Mammary epithelial cell (primary cell): ENCODE results near the gene TENM3.

Source experiments
- CTCF ChIP-seq, 2 donors: IDR thresholded peaks in 1 of 2; conservative IDR thresholded peaks in 1 of 2; 2 replicates each; pipeline ENCODE4 v1.5.1; 2011 to 2012; ENCODE audit warnings: inconsistent platforms in 2 of 2, low read length in 2 of 2, mild to moderate bottlenecking in 2 of 2, control low read depth in 1 of 2, low read depth in 1 of 2; ENCODE audit not compliant: insufficient read depth in 1 of 2; ENCODE audit errors: extremely low read depth in 1 of 2
- EZH2 ChIP-seq: IDR thresholded peaks from 2 replicates; pipeline ENCODE4 v1.6.1; 2012; ENCODE audit warnings: low read length, inconsistent platforms, borderline replicate concordance

DNA sequence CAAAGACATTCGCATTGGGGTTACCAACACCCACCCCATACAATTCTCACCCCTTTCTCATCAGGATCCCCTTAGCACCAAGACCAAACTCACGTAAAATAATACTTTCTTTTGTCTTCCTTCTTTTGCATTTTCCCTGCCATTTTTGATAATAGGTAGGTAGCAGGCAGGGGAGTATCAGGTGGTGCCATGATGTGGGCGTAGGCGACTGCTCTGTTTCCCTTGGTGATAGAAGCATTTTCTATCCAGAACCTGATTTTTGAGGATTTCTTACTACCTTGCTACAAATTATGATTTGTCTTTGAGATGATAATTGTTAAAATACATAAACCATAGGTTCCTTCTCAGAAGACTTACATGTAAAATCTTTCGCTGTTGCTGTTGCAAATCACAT is 523.7 kb downstream of the TENM3 start:
- TF ChIP-seq CTCF (conservative IDR thresholded peaks at IDR 0.05 in 1 of 2, IDR thresholded peaks at IDR 0.05 in 1 of 2; ENCODE audit: extremely low read depth in 1 of 2, insufficient read depth in 1 of 2, low read depth in 1 of 2, low read length in 2 of 2) (no peak), EZH2 (no peak)
